Adrenal gland (tissue), 12 donors: ENCODE measurements around the gene CSNK2B. TPM values are rescaled to one million over a fixed set of nuclear protein-coding genes. Genes with fewer than 3 reads are reported as not detected.
A peak's percentile ranks its signal among the peaks of the same experiment; 100 is the strongest.

Experiments used
- DNase-seq, 7 donors: peaks; one replicate each; pipeline ENCODE4 v3.0.0-alpha.2; 2019 to 2020
- H3K27ac ChIP-seq, 5 donors: fragments of 200-600 bp; sonication (generic) in 4 of 5; 1 replicate in 3 of 5; 2 replicates in 2 of 5; pipeline versions ENCODE4 v1.5.1 to v1.8.0; 2016 to 2020; ENCODE audit warnings: mild to moderate bottlenecking in 1 of 5
- H3K27me3 ChIP-seq: fragments of 200-600 bp; 2 replicates; pipeline ENCODE4 v1.8.0; 2021
- H3K36me3 ChIP-seq, 2 donors: fragments of 200-600 bp; replicated peaks in 1 of 2; 1 replicate in 1 of 2; 2 replicates in 1 of 2; pipeline versions ENCODE4 v1.5.1 to v1.8.0; 2018 to 2022
- H3K4me1 ChIP-seq, 2 donors: fragments of 200-600 bp; replicated peaks in 1 of 2; 1 replicate in 1 of 2; 2 replicates in 1 of 2; pipeline versions ENCODE4 v1.5.1 to v1.8.0; 2018 to 2021
- H3K4me3 ChIP-seq, 4 donors: fragments of 200-600 bp; sonication (generic) in 3 of 4; one replicate each; pipeline ENCODE4 v1.5.1; 2016 to 2018
- H3K9me3 ChIP-seq, 3 donors: fragments of 200-600 bp; sonication (generic) in 1 of 3; replicated peaks in 1 of 3; 1 replicate in 2 of 3; 2 replicates in 1 of 3; pipeline versions ENCODE4 v1.5.1 to v1.8.0; 2016 to 2021
- CTCF ChIP-seq, 6 experiments: fragments of 450-650 bp in 4 of 6; fragments of 200-600 bp in 2 of 6; sonication (generic) in 1 of 6; IDR thresholded peaks; 1 replicate in 5 of 6; 2 replicates in 1 of 6; pipeline versions ENCODE4 v1.5.1 to v1.8.0; 2016 to 2021; ENCODE audit warnings: antibody characterized with exemption in 6 of 6, mild to moderate bottlenecking in 2 of 6, moderate library complexity in 1 of 6
- POLR2A ChIP-seq, 2 donors: fragments of 450-650 bp; IDR thresholded peaks; one replicate each; pipeline ENCODE4 v1.6.1; 2017; ENCODE audit warnings: antibody characterized with exemption in 2 of 2, mild to moderate bottlenecking in 2 of 2, moderate library complexity in 1 of 2
- WGBS, 4 donors: extraction: QIAGEN DNeasy Blood & Tissue Kit in 2 of 4; methylation state at CpG; one replicate each; pipeline versions ENCODE4 v1.1.5 to v1.1.7; 2013 to 2017; 5-methylcytosine and 5-hydroxymethylcytosine counted together
- intact Hi-C, 2 donors: fragments of 100-400 bp; cut with DNase I; formaldehyde crosslinking; loops; one replicate each; pipeline versions ENCODE4 v1.14.1 to v1.15.0; 2022 to 2023
- polyA plus RNA-seq, 3 donors: library from polyadenylated mRNA; stranded (reverse); fragments of 200-250 nt in 2 of 3; fragments of 350-450 nt in 1 of 3; fragmentation: Illumina TruSeq in 1 of 3; extraction: RNeasy Lipid Tissue Mini Kit (QIAGEN cat#74804) in 1 of 3; gene quantifications; one replicate each; pipeline ENCODE4 v1.2.3, GENCODE V29; 2013 to 2014
- total RNA-seq, 9 donors: library from RNA; depleted of rRNA in 4 of 9; stranded (reverse); fragments of >200 nt in 4 of 9; fragments of 120-200 nt in 1 of 9; fragmentation: NEBNext Ultra II Directional in 1 of 9; extraction: Animal tissue kit (Norgen Biotek cat#: 25700) in 1 of 9; gene quantifications; one replicate each; pipeline versions ENCODE4 v1.1.0 to v1.2.4, GENCODE V29; 2013 to 2023
- donor health status: healthy with polysubstance abuse.
- donor health status: Bipolar disorder and iron deficiency.
- donor health status: DM: yes; HTN: yes; CAD: no.
- donor health status: DM: no; HTN: no; CAD: no.
- donor health status: DM: no; HTN: no; CAD: no.
- donor health status: DM: yes; HTN: yes; CAD: no.

CSNK2B gene
- total and polyA plus RNA-seq, 12 donors = 142 to 324 (median 206) TPM

DNA sequence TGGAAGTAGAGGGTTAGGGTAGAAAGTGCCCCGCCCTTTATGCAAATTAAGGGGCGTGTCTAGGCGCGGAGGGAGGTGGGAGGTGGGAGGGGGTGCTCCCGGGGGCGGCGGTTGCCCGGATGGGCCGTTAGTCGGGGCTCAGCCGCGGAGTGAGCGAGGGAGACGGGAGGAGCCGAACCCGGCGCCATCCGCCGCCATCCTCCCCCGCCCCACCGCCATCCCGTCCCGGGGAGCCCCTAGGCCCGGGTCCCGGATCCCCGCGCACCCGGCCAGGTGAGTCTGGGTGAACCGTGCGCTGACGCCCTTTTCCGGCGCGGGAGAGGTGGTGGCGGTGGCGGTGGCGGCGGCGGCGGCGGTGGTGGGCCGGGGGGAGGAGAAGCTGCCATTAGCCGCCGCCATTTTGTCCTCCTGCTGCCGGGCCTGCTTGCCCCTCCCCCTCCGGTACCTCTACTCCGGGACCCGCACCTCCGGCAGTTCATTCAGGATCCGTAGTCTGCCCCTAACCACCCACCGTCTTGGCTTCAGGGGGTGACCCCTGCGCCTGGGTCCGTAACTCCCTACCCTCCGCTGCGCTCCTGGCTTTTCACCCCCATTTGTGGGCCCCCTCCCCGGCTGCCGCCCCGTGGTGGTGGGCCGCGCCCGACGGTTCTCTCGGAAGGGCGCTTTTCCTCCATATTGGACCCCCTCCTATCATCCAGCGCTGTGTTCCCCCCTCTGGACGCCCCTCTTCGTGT lies 45.1 kb upstream of the CSNK2B start, which contains the start of gene PRRC2A:
PRRC2A (plus strand) TSS at position 130 of the 734 bp plus-strand sequence. CDS start 2,075 bp downstream, outside the sequence.
- H3K27ac ChIP-seq = peak within 1 kb of the TSS; percentile 92 to 99 (median 97)
- WGBS, 4 donors = 0 to 1% (median 1%) methylated on average over 21 to 66 of the region's 67 CpGs
- no peaks in the 10 kb centered on the region for H3K27me3 ChIP-seq
- peak in 5 of 7 donors; percentile 80 to 86 (median 83) for DNase-seq
- intact Hi-C loops = no loop called here
- H3K9me3 ChIP-seq = no peaks in the 10 kb centered on the region
- TF ChIP-seq POLR2A (IDR thresholded peaks at IDR 0.05) = peak; percentile 69 to 78
- peak in 1 of 6 experiments; percentile 14 for TF ChIP-seq CTCF (IDR thresholded peaks at IDR 0.05)
- peaks cover 0 to 30% of the 10 kb centered on the region in 2 donors for H3K36me3 ChIP-seq
- peaks cover 14 to 17% of the 10 kb centered on the region in 2 donors for H3K4me1 ChIP-seq
- H3K4me3 ChIP-seq = peak within 1 kb of the TSS; percentile 57 to 94 (median 70)

DNA sequence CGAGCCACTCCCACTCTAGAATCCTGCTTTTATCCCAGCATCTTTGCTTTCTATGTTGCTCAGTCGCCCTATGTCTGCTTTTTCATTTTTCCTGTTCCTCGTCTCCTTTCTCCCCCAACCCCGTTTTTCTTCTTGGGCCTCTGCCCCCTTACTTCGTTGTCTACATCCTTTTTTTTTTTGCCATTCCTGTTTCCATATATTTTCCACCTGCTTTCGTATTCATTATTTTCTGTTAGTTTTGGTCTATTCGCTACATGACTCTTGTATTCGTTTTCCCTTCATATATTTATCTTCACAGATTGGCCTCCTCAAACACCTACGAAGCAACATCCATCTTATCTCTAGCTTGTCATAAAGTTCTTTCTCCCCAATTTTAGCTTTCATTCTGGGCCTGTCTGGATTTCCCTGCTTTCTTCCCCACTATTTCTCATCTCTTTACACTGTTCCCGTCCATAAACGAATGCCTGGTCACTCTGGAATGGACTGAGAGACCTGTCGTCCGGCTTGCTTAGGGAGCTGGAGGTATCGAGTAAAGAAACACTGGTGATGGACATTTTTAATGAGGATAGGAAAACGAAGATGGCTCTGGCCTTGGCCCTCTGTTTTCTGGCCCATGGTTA lies 44.5 kb upstream of the CSNK2B start:
- Histone ChIP-seq H3K36me3 (peaks cover 0 to 36% of the 10 kb centered on the region in 2 donors), H3K27me3 (no peaks in the 10 kb centered on the region), H3K27ac (peak overlapping the region; percentile 92 to 99 (median 97)), H3K4me1 (peaks cover 14 to 17% of the 10 kb centered on the region in 2 donors), H3K9me3 (no peaks in the 10 kb centered on the region), H3K4me3 (peak overlapping the region; percentile 57 to 94 (median 70))
- TF ChIP-seq POLR2A (IDR thresholded peaks at IDR 0.05) (no peak), CTCF (IDR thresholded peaks at IDR 0.05) (no peak)
- intact Hi-C loops = no loop called here
- WGBS, 4 donors = 4 to 8% (median 6%) methylated on average over 15 of the region's 15 CpGs
- DNase-seq = no peak

DNA sequence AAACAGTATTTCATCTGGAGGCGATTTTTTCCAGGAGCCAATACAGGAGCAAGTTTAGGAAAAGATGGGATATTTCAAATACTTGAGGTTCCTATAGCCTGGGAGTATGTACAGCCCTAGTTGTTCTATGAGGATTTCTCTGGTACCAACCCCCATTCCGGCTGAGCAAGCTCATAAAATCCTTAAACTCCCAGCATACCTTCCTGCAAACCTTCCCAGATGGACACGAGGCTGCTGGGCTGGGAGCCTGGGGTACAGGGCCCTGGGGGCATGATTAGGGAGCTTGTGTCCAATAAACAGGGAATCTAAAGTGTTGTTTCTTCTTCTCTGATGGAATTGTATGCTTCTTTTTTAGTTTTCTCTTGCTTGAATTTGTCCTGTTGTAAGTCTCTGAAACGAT lies 43.9 kb upstream of the CSNK2B start:
- peaks cover 0 to 42% of the 10 kb centered on the region in 2 donors for H3K36me3 ChIP-seq
- H3K9me3 ChIP-seq = no peaks in the 10 kb centered on the region
- intact Hi-C loops = no loop called here
- H3K27ac ChIP-seq = peak overlapping the region in 3 of 5 donors; percentile 39 to 99 (median 97)
- TF ChIP-seq POLR2A (IDR thresholded peaks at IDR 0.05) = peak in 1 of 2 donors; percentile 16
- no peak for TF ChIP-seq CTCF (IDR thresholded peaks at IDR 0.05)
- DNase-seq = no peak
- peak overlapping the region in 1 of 4 donors; percentile 72 for H3K4me3 ChIP-seq
- peaks cover 14 to 17% of the 10 kb centered on the region in 2 donors for H3K4me1 ChIP-seq
- no peaks in the 10 kb centered on the region for H3K27me3 ChIP-seq
- WGBS, 4 donors = 20 to 43% (median 31%) methylated on average over 4 of the region's 4 CpGs

DNA sequence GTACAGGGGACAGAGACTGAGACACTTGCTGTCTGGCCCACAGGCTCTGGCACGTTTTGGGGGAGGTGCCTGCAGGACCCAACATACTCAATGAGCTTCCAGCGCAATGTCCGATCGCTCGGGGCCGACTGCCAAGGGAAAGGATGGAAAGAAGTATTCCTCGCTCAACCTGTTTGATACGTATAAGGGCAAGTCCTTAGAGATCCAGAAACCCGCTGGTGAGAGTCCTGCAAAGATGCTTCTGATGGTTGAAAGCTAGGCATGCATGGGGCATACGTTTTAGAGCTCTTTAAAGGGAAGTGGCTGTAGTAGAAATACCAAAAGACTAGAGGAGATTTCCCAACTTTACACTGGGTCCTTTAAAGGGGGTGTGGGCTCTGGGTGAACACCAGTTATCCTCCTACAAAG lies 43.2 kb upstream of the CSNK2B start:
- TF ChIP-seq POLR2A (IDR thresholded peaks at IDR 0.05) (no peak), CTCF (IDR thresholded peaks at IDR 0.05) (no peak)
- peaks cover 0 to 49% of the 10 kb centered on the region in 2 donors for H3K36me3 ChIP-seq
- DNase-seq = no peak
- intact Hi-C loops = no loop called here
- H3K9me3 ChIP-seq = no peaks in the 10 kb centered on the region
- no peak overlapping the region for H3K4me3 ChIP-seq
- H3K4me1 ChIP-seq = peaks cover 14 to 17% of the 10 kb centered on the region in 2 donors
- no peaks in the 10 kb centered on the region for H3K27me3 ChIP-seq
- 62 to 67% (median 66%) methylated on average over 5 to 10 of the region's 10 CpGs for WGBS, 4 donors
- no peak overlapping the region for H3K27ac ChIP-seq
